SK-N-SH (cell line): ENCODE results near the gene SRGAP1. TPM values are rescaled to one million over a fixed set of nuclear protein-coding genes. Genes with fewer than 3 reads are reported as not detected.
A peak's percentile ranks its signal among the peaks of the same experiment; 100 is the strongest.

Source experiments
- CTCF ChIA-PET: fragments of 300-600, 350-600 bp; formaldehyde crosslinking; extraction: SDS; loops from one replicate; lab custom pipeline; 2021; lab: Yijun Ruan, JAX
- POLR2A ChIA-PET: fragments of 350-600 bp; sonication (Branson Sonifier 250); formaldehyde crosslinking; extraction: SDS; loops from one replicate; lab custom pipeline; 2020; ENCODE audit warnings: antibody characterized with exemption, inconsistent platforms; lab: Yijun Ruan, JAX
- DNase-seq: peaks from one replicate; pipeline ENCODE4 v3.0.0; 2012
- H2AFZ ChIP-seq: fragments of 200-600 bp; sonication (generic); 2 replicates; pipeline ENCODE4 v1.8.1; 2016; ENCODE audit warnings: antibody characterized with exemption, mild to moderate bottlenecking, low read depth
- H3F3A ChIP-seq: fragments of 200-600 bp; sonication (generic); replicated peaks from 2 replicates; pipeline ENCODE3; 2016; ENCODE audit warnings: antibody characterized with exemption, mild to moderate bottlenecking; ENCODE audit not compliant: insufficient read depth
- H3K27ac ChIP-seq, 2 experiments: fragments of 200-500 bp in 1 of 2; fragments of 200-600 bp in 1 of 2; sonication (Bioruptor generic) in 1 of 2; sonication (generic), shearing (Covaris generic) in 1 of 2; 2 replicates each; pipeline versions ENCODE4 v1.5.1 to v1.6.1; 2014 to 2016; ENCODE audit warnings: low read depth in 2 of 2, inconsistent platforms in 1 of 2, low read length in 1 of 2, mild to moderate bottlenecking in 1 of 2, mixed read lengths in 1 of 2
- H3K27me3 ChIP-seq: fragments of 200-600 bp; sonication (generic), shearing (Covaris generic); 2 replicates; pipeline ENCODE4 v1.6.1; 2016; ENCODE audit warnings: mixed run types; ENCODE audit not compliant: insufficient read depth
- H3K36me3 ChIP-seq, 2 experiments: fragments of 200-500 bp in 1 of 2; fragments of 200-600 bp in 1 of 2; sonication (Bioruptor generic) in 1 of 2; sonication (generic) in 1 of 2; replicated peaks in 1 of 2; 2 replicates each; pipeline versions ENCODE3 to v1.5.1; 2014 to 2016; ENCODE audit warnings: low read length in 1 of 2, mild to moderate bottlenecking in 1 of 2; ENCODE audit not compliant: insufficient read depth in 2 of 2, control insufficient read depth in 1 of 2
- H3K4me1 ChIP-seq, 2 experiments: fragments of 200-500 bp in 1 of 2; fragments of 200-600 bp in 1 of 2; sonication (Bioruptor generic) in 1 of 2; sonication (generic), shearing (Covaris generic) in 1 of 2; 2 replicates each; pipeline versions ENCODE4 v1.5.1 to v1.6.1; 2014 to 2016; ENCODE audit warnings: low read depth in 1 of 2, low read length in 1 of 2, mixed run types in 1 of 2; ENCODE audit not compliant: insufficient read depth in 2 of 2, control insufficient read depth in 1 of 2
- H3K4me2 ChIP-seq: fragments of 200-600 bp; sonication (generic), shearing (Covaris generic); 2 replicates; pipeline ENCODE4 v1.6.1; 2017; ENCODE audit warnings: mixed run types
- H3K4me3 ChIP-seq, 2 experiments: fragments of 200-500 bp in 1 of 2; fragments of 200-600 bp in 1 of 2; sonication (Bioruptor generic) in 1 of 2; sonication (generic), shearing (Covaris generic) in 1 of 2; 2 replicates each; pipeline versions ENCODE4 v1.5.1 to v1.8.1; 2014 to 2016; ENCODE audit warnings: low read depth in 2 of 2, inconsistent platforms in 1 of 2, low read length in 1 of 2, mild to moderate bottlenecking in 1 of 2, mixed read lengths in 1 of 2, moderate library complexity in 1 of 2
- H3K79me2 ChIP-seq: fragments of 200-600 bp; sonication (generic); 2 replicates; pipeline ENCODE4 v1.8.1; 2017; ENCODE audit warnings: mild to moderate bottlenecking; ENCODE audit not compliant: insufficient read depth
- H3K9ac ChIP-seq: fragments of 200-600 bp; sonication (generic); 2 replicates; pipeline ENCODE4 v1.6.1; 2017; ENCODE audit warnings: mixed run types
- H3K9me2 ChIP-seq: fragments of 200-600 bp; sonication (generic); 2 replicates; pipeline ENCODE4 v1.6.1; 2017; ENCODE audit warnings: mixed run types
- H3K9me3 ChIP-seq: fragments of 200-600 bp; sonication (generic); 2 replicates; pipeline ENCODE4 v1.6.1; 2017; ENCODE audit warnings: mixed run types, mild to moderate bottlenecking, moderate library complexity
- H4K20me1 ChIP-seq: fragments of 200-600 bp; sonication (generic); 2 replicates; pipeline ENCODE4 v1.6.1; 2017; ENCODE audit warnings: mild to moderate bottlenecking, mixed run types; ENCODE audit not compliant: insufficient read depth
- CTCF ChIP-seq: fragments of 200-600 bp; sonication (generic); IDR thresholded peaks from 2 replicates; pipeline ENCODE4 v1.6.1; 2017; ENCODE audit warnings: antibody characterized with exemption, mild to moderate bottlenecking, moderate library complexity
- ELF1 ChIP-seq: IDR thresholded peaks from 2 replicates; pipeline ENCODE4 v1.4.0; 2012
- EP300 ChIP-seq, 2 experiments: IDR thresholded peaks; 2 replicates each; pipeline versions ENCODE4 v1.4.0 to v1.6.1; 2012; ENCODE audit warnings: borderline replicate concordance in 1 of 2, low read depth in 1 of 2, low read length in 1 of 2
- FOSL2 ChIP-seq: IDR thresholded peaks from 2 replicates; pipeline ENCODE4 v1.4.0; 2012; ENCODE audit warnings: low read depth, mild to moderate bottlenecking, moderate library complexity, borderline replicate concordance
- FOXM1 ChIP-seq: IDR thresholded peaks from 2 replicates; pipeline ENCODE4 v1.4.0; 2012; ENCODE audit warnings: low read depth, mild to moderate bottlenecking
- JUND ChIP-seq: IDR thresholded peaks from 2 replicates; pipeline ENCODE4 v1.4.0; 2012
- MAX ChIP-seq: IDR thresholded peaks from 2 replicates; pipeline ENCODE4 v1.4.0; 2012; ENCODE audit warnings: low read depth
- NRF1 ChIP-seq: IDR thresholded peaks from 2 replicates; pipeline ENCODE4 v1.6.1; 2012; ENCODE audit warnings: low read depth, mild to moderate bottlenecking, low read length
- PBX3 ChIP-seq: IDR thresholded peaks from 2 replicates; pipeline ENCODE4; 2012
- RAD21 ChIP-seq: IDR thresholded peaks from 2 replicates; pipeline ENCODE4 v1.6.1; 2012; ENCODE audit warnings: mild to moderate bottlenecking, low read length
- REST ChIP-seq: IDR thresholded peaks from 2 replicates; pipeline ENCODE4 v1.6.1; 2012; ENCODE audit warnings: mild to moderate bottlenecking, low read depth, low read length, moderate library complexity
- RFX5 ChIP-seq: IDR thresholded peaks from 2 replicates; pipeline ENCODE4 v1.6.1; 2012; ENCODE audit warnings: mild to moderate bottlenecking, improper control_type of control experiment, low read length
- RXRA ChIP-seq: IDR thresholded peaks from 2 replicates; pipeline ENCODE4 v1.4.0; 2012; ENCODE audit warnings: low read depth, mild to moderate bottlenecking, borderline replicate concordance
- SIN3A ChIP-seq: IDR thresholded peaks from 2 replicates; pipeline ENCODE4 v1.6.1; 2012; ENCODE audit warnings: low read depth, mild to moderate bottlenecking, low read length, moderate library complexity, borderline replicate concordance
- SMC3 ChIP-seq: IDR thresholded peaks from 2 replicates; pipeline ENCODE4 v1.6.1; 2012; ENCODE audit warnings: low read depth, low read length, improper control_type of control experiment
- TAF1 ChIP-seq: IDR thresholded peaks from 2 replicates; pipeline ENCODE4 v1.6.1; 2012; ENCODE audit warnings: low read depth, mild to moderate bottlenecking, low read length, moderate library complexity, borderline replicate concordance
- TCF12 ChIP-seq: IDR thresholded peaks from 2 replicates; pipeline ENCODE4 v1.4.0; 2012
- TEAD4 ChIP-seq: IDR thresholded peaks from 2 replicates; pipeline ENCODE4 v1.4.0; 2012; ENCODE audit warnings: mild to moderate bottlenecking, borderline replicate concordance; ENCODE audit not compliant: insufficient read depth
- USF2 ChIP-seq: fragments of 150-350 bp; IDR thresholded peaks from 2 replicates; pipeline ENCODE4 v1.6.1; 2017; ENCODE audit warnings: antibody characterized with exemption, low read length, low read depth, borderline replicate concordance
- WGBS: methylation state at CpG from one replicate; pipeline ENCODE4 v1.1.6; 2017; ENCODE audit warnings: low lambda C conversion rate; 5-methylcytosine and 5-hydroxymethylcytosine counted together
- polyA plus RNA-seq, 3 experiments: library from polyadenylated mRNA; depleted of rRNA; stranded (reverse); fragments of >200 nt; gene quantifications; 2 replicates each; pipeline ENCODE4 v1.2.3, GENCODE V29; 2012

Gene SRGAP1
- polyA plus RNA-seq, 1 of the 3 experiments (the other 2 are of a cell fraction), result 2.6 TPM

GRCh38 chr12:64010069-64010686 lies 165.7 kb downstream of the SRGAP1 start:
- H3K79me2 ChIP-seq, result 0 out of 2 replicates have a peak, but pooled peaks cover 2% of the 10 kb centered on the region
- DNase-seq, result no peak
- H3K4me2 ChIP-seq, result peak overlapping the region; percentile 43; the same call in 1 of the 2 replicates
- H3K9me3 ChIP-seq, result no peaks in the 10 kb centered on the region
- TF ChIP-seq FOSL2, result peak; percentile 20; the same call in 1 of the 2 replicates
- peak; percentile 13; the same call in 1 of the 2 replicates for TF ChIP-seq TCF12
- no peak for TF ChIP-seq EP300 (IDR thresholded peaks at IDR 0.05; ENCODE audit: borderline replicate concordance in 1 of 2, low read depth in 1 of 2, low read length in 1 of 2)
- TF ChIP-seq JUND, result peak; percentile 9; the same call in 1 of the 2 replicates
- peaks cover 23% of the 10 kb centered on the region for H3F3A ChIP-seq
- ChIA-PET CTCF (interaction anchor here (1.2 kb wide), 1 partner anchor 14 kb away, joined by 3 read pairs; no protein-coding TSS in a partner anchor), POLR2A (no interaction called here)
- H3K9me2 ChIP-seq, result no peaks in the 10 kb centered on the region
- H3K27ac ChIP-seq, result peak overlapping the region in 1 of 2 experiments; percentile 69; a peak in 2 of 4 replicates
- H3K9ac ChIP-seq, result no peak overlapping the region
- no peaks in the 10 kb centered on the region for H3K27me3 ChIP-seq
- H3K4me3 ChIP-seq, result no peak overlapping the region
- H2AFZ ChIP-seq, result no peak overlapping the region
- no peaks in the 10 kb centered on the region for H4K20me1 ChIP-seq
- WGBS, result 56% methylated on average over 4 of the region's 4 CpGs
- H3K36me3 ChIP-seq, result no peaks in the 10 kb centered on the region
- peaks cover 0 to 38% of the 10 kb centered on the region in 2 experiments; a peak in 2 of 4 replicates for H3K4me1 ChIP-seq

GRCh38 chr12:64016521-64016920 lies 172.0 kb downstream of the SRGAP1 start:
- ChIA-PET POLR2A (no interaction called here), CTCF (no interaction called here)
- Histone ChIP-seq H3K9ac (no peak overlapping the region), H3K4me2 (no peak overlapping the region), H4K20me1 (no peaks in the 10 kb centered on the region), H3K27ac (no peak overlapping the region), H3K9me2 (no peaks in the 10 kb centered on the region), H3F3A (no peaks in the 10 kb centered on the region), H3K36me3 (peaks cover 0 to 12% of the 10 kb centered on the region in 2 experiments), H3K27me3 (no peaks in the 10 kb centered on the region), H3K4me1 (no peaks in the 10 kb centered on the region; a peak in 1 of 4 replicates), H3K79me2 (no peaks in the 10 kb centered on the region), H3K9me3 (no peaks in the 10 kb centered on the region), H2AFZ (no peak overlapping the region), H3K4me3 (no peak overlapping the region)
- WGBS, result 96% methylated on average over 5 of the region's 5 CpGs
- no peak for DNase-seq
- TF ChIP-seq FOXM1 (no peak), TEAD4 (no peak), CTCF (no peak), SIN3A (no peak), RXRA (no peak), MAX (no peak), REST (no peak), RAD21 (no peak), TAF1 (no peak), NRF1 (no peak), TCF12 (no peak), ELF1 (no peak), SMC3 (no peak), PBX3 (no peak), USF2 (no peak), RFX5 (no peak)
